Prostate gland (tissue), 2 donors: ENCODE results near the gene GAREM2.

Experiments used
- POLR2A ChIP-seq: fragments of 450-650 bp; IDR thresholded peaks from one replicate; pipeline ENCODE4 v1.6.1; 2016; ENCODE audit warnings: antibody characterized with exemption, mild to moderate bottlenecking
- TF ChIP-seq, protein P1 (sequence below), 4 experiments: fragments of 200-600 bp in 2 of 4; fragments of 450-650 bp in 2 of 4; sonication (generic) in 2 of 4; IDR thresholded peaks; 1 replicate in 3 of 4; 2 replicates in 1 of 4; pipeline ENCODE4 v1.5.1; 2016 to 2019; ENCODE audit warnings: antibody characterized with exemption in 4 of 4, mild to moderate bottlenecking in 2 of 4, moderate library complexity in 2 of 4

GRCh38 chr2:26170795-26171194 lies 2.1 kb upstream of the GAREM2 start:
- TF ChIP-seq, protein P1, sequence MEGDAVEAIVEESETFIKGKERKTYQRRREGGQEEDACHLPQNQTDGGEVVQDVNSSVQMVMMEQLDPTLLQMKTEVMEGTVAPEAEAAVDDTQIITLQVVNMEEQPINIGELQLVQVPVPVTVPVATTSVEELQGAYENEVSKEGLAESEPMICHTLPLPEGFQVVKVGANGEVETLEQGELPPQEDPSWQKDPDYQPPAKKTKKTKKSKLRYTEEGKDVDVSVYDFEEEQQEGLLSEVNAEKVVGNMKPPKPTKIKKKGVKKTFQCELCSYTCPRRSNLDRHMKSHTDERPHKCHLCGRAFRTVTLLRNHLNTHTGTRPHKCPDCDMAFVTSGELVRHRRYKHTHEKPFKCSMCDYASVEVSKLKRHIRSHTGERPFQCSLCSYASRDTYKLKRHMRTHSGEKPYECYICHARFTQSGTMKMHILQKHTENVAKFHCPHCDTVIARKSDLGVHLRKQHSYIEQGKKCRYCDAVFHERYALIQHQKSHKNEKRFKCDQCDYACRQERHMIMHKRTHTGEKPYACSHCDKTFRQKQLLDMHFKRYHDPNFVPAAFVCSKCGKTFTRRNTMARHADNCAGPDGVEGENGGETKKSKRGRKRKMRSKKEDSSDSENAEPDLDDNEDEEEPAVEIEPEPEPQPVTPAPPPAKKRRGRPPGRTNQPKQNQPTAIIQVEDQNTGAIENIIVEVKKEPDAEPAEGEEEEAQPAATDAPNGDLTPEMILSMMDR (IDR thresholded peaks at IDR 0.05), result no peak
- TF ChIP-seq POLR2A, result no peak
